Tibial artery (tissue), 4 donors: Measurements from ENCODE around the gene IMP4.

ENCODE experiments used
- DNase-seq, 2 donors: peaks; one replicate each; pipeline ENCODE4 v3.0.0-alpha.2; 2019
- H3K27ac ChIP-seq, 2 donors: fragments of 200-600 bp; sonication (generic) in 1 of 2; 1 replicate in 1 of 2; 2 replicates in 1 of 2; pipeline ENCODE4 v1.5.1; 2018 to 2019; ENCODE audit warnings: mild to moderate bottlenecking in 1 of 2
- H3K27me3 ChIP-seq, 2 donors: fragments of 200-600 bp; sonication (generic) in 1 of 2; one replicate each; pipeline versions ENCODE4 v1.5.1 to v1.6.0; 2016 to 2019
- H3K36me3 ChIP-seq, 3 donors: fragments of 200-600 bp; sonication (generic) in 2 of 3; one replicate each; pipeline ENCODE4 v1.5.1; 2016 to 2019; ENCODE audit warnings: mild to moderate bottlenecking in 2 of 3
- H3K4me1 ChIP-seq, 4 donors: fragments of 200-600 bp; sonication (generic) in 2 of 4; 1 replicate in 3 of 4; 2 replicates in 1 of 4; pipeline ENCODE4 v1.5.1; 2016 to 2019
- H3K4me3 ChIP-seq, 2 donors: fragments of 200-600 bp; sonication (generic) in 1 of 2; 1 replicate in 1 of 2; 2 replicates in 1 of 2; pipeline ENCODE4 v1.5.1; 2018 to 2019; ENCODE audit warnings: mild to moderate bottlenecking in 2 of 2
- H3K9me3 ChIP-seq, 3 donors: fragments of 200-600 bp; sonication (generic) in 1 of 3; one replicate each; pipeline ENCODE4 v1.5.1; 2016 to 2019
- CTCF ChIP-seq, 2 experiments: fragments of 200-600 bp in 1 of 2; fragments of 450-650 bp in 1 of 2; IDR thresholded peaks; one replicate each; pipeline ENCODE4 v1.5.1; 2017 to 2019; ENCODE audit warnings: antibody characterized with exemption in 2 of 2, mild to moderate bottlenecking in 1 of 2, moderate library complexity in 1 of 2
- intact Hi-C: fragments of 100-400 bp; cut with DNase I; formaldehyde crosslinking; loops from one replicate; pipeline ENCODE4 v1.15.0; 2023; ENCODE audit warnings: low total_unique reads

The IMP4 gene

GRCh38 chr2:130363479-130363878 is 20.8 kb downstream of the IMP4 start:
- DNase-seq, result no peak
- intact Hi-C loops, result no loop called here
- no peak overlapping the region for H3K27ac ChIP-seq
- H3K27me3 ChIP-seq, result no peaks in the 10 kb centered on the region
- no peaks in the 10 kb centered on the region for H3K36me3 ChIP-seq
- no peak overlapping the region for H3K4me3 ChIP-seq
- TF ChIP-seq CTCF (IDR thresholded peaks at IDR 0.05), result no peak
- H3K4me1 ChIP-seq, result no peaks in the 10 kb centered on the region
- no peaks in the 10 kb centered on the region for H3K9me3 ChIP-seq

- no peaks in the 10 kb centered on the region for H3K36me3 ChIP-seq
- no peaks in the 10 kb centered on the region for H3K27me3 ChIP-seq
- H3K27ac ChIP-seq, result no peak overlapping the region
- intact Hi-C loops, result no loop called here
- no peak for DNase-seq
- no peaks in the 10 kb centered on the region for H3K9me3 ChIP-seq
- H3K4me3 ChIP-seq, result no peak overlapping the region
- no peak for TF ChIP-seq CTCF (IDR thresholded peaks at IDR 0.05)
- no peaks in the 10 kb centered on the region for H3K4me1 ChIP-seq
Observed at GRCh38 chr2:130365075-130365474, 22.4 kb downstream of the IMP4 start.

GRCh38 chr2:130365963-130366362 is 23.3 kb downstream of the IMP4 start:
- H3K36me3 ChIP-seq, result no peaks in the 10 kb centered on the region
- H3K4me3 ChIP-seq, result no peak overlapping the region
- TF ChIP-seq CTCF (IDR thresholded peaks at IDR 0.05), result no peak
- no peak for DNase-seq
- H3K4me1 ChIP-seq, result peaks cover 0 to 4% (median 1%) of the 10 kb centered on the region in 4 donors
- no peaks in the 10 kb centered on the region for H3K9me3 ChIP-seq
- no peak overlapping the region for H3K27ac ChIP-seq
- no peaks in the 10 kb centered on the region for H3K27me3 ChIP-seq
- intact Hi-C loops, result no loop called here

- Histone ChIP-seq H3K9me3 (no peaks in the 10 kb centered on the region), H3K4me1 (peaks cover 0 to 11% (median 5%) of the 10 kb centered on the region in 4 donors), H3K27ac (no peak overlapping the region), H3K36me3 (no peaks in the 10 kb centered on the region), H3K4me3 (no peak overlapping the region), H3K27me3 (no peaks in the 10 kb centered on the region)
- TF ChIP-seq CTCF (IDR thresholded peaks at IDR 0.05), result no peak
- intact Hi-C loops, result no loop called here
- no peak for DNase-seq
Observed at GRCh38 chr2:130366720-130367119, 24.0 kb downstream of the IMP4 start.

GRCh38 chr2:130368786-130369185 is 26.1 kb downstream of the IMP4 start:
- no peaks in the 10 kb centered on the region for H3K27me3 ChIP-seq
- H3K4me1 ChIP-seq, result peaks cover 0 to 25% (median 15%) of the 10 kb centered on the region in 4 donors
- no peak overlapping the region for H3K4me3 ChIP-seq
- no peaks in the 10 kb centered on the region for H3K9me3 ChIP-seq
- intact Hi-C loops, result no loop called here
- TF ChIP-seq CTCF (IDR thresholded peaks at IDR 0.05), result no peak
- DNase-seq, result no peak
- no peaks in the 10 kb centered on the region for H3K36me3 ChIP-seq
- H3K27ac ChIP-seq, result no peak overlapping the region

- no peak for DNase-seq
- Histone ChIP-seq H3K36me3 (no peaks in the 10 kb centered on the region), H3K9me3 (no peaks in the 10 kb centered on the region), H3K4me1 (peaks cover 0 to 25% (median 18%) of the 10 kb centered on the region in 4 donors), H3K27me3 (no peaks in the 10 kb centered on the region), H3K27ac (no peak overlapping the region), H3K4me3 (no peak overlapping the region)
- TF ChIP-seq CTCF (IDR thresholded peaks at IDR 0.05), result no peak
- intact Hi-C loops, result no loop called here
Observed at GRCh38 chr2:130369311-130369964, 26.7 kb downstream of the IMP4 start.
